ENCODE results near the gene SLC6A12.
"Not testable (repeated sequence)": the region's sequence is repeated elsewhere in the genome, so short reads cannot be mapped to it uniquely, and the experiment has no call there.

SLC6A12 gene

DNA sequence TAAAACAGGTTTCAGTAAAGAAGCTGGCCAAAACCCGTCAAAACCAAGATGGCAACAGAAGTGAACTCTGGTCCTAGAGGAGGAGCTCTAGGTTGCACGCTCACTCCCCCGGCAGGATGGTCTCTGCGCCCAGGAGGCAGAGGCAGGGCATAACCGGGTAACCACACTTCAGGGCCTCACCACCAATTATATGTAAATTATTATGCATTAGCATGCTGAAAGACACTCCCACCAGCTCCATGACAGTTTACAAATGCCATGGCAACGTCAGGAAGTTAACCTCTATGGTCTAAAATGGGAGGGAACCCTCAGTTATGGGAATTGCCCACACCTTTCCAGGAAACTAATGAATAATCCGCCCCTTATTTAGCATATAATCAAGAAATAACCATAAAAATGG, 20.1 kb upstream of the SLC6A12 start:
- no peak for DNase-seq

DNA sequence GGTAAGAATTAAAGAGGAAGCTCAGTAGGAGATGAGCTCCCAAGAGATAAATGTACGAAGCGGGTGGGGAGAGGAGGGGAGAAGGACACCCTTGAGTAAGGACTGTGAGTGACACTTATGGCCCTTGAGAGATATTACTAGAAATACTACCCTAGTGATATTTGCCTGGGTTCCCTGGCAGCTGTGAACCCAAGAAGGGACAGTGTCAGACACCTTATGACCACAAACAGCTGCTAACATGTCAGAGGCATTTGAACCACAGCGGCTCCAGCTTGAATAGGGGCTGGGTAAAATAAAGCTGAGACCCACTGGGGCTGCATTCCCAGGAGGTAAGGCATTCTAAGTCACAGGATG, 19.6 kb upstream of the SLC6A12 start:
- no peak for DNase-seq

DNA sequence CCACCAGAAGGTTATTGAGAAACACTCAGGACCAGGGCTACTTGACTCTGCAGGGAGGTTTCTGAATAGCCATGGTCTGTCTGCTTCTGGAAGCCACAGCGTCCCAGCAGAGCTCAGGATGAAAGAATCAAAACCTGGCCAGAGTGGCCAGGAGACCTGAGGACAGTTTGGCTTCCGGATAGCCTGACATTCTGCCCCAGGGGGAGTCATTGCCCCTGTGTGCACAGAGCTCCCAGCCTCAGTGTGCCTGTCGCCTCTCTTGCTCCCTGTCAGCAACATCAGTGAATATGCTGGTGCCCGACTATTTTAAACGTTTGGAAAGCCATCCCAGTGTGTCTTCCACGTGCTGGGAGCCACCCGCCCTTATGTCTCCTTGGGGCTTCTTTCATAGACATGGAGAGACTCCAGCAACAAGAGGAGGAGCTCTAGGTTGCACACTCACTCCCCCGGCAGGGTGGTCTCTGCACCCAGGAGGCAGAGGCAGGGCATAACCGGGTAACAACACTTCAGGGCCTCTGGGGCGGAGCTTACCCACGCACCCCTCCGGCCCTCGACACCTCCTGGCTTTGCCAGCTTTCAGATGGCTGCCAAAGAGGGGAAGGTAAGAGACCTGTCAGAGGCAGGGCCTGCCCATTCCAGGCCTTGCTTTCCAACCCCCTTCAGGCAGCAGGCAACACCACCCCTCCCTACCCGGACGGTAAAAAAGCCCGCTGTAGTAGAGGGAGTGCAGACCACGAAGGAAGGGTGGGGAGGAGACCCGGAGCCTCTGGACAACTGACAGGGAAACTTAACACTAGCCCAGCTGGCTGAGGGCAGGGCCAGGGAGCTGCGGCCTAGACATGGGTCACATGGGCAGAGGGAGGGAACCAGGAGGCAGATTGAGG, 19.0 kb upstream of the SLC6A12 start:
- DNase-seq = no peak

DNA sequence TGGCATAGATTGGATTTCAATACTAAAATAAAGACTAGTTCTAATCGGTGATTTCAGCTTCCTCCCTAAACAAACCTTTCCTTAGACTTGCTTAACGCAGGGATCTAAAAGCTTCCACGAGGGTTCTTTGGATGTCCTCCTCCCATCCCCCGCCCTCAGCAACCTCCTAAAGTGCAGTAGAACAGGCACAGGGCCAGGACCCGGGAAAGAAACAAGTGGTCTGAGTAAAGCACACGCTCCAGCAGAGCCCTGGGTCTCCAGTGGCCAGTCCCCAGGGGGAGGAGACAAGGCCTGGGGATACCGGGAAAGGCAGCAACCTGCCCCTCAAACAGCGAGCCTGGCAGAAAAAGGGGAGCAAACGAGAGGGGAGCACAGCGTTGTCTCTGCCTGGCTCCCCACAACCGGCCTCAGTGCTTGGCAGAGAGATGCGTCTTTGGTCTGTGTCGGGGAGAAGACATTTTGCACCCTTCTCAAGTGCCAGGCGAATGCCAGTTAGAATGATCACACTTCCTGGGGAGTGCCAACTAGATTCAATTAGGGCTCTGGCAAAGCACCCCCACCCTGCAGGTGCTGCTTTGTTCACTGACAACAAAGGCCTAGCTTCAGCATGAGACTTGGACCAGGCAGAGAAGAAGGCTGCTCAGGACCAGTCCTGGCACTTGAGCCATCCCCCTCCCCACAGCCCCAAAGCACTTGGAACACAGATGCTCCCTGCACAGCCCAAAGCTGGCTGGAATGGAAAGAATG, 17.1 kb upstream of the SLC6A12 start:
- no peak for DNase-seq

DNA sequence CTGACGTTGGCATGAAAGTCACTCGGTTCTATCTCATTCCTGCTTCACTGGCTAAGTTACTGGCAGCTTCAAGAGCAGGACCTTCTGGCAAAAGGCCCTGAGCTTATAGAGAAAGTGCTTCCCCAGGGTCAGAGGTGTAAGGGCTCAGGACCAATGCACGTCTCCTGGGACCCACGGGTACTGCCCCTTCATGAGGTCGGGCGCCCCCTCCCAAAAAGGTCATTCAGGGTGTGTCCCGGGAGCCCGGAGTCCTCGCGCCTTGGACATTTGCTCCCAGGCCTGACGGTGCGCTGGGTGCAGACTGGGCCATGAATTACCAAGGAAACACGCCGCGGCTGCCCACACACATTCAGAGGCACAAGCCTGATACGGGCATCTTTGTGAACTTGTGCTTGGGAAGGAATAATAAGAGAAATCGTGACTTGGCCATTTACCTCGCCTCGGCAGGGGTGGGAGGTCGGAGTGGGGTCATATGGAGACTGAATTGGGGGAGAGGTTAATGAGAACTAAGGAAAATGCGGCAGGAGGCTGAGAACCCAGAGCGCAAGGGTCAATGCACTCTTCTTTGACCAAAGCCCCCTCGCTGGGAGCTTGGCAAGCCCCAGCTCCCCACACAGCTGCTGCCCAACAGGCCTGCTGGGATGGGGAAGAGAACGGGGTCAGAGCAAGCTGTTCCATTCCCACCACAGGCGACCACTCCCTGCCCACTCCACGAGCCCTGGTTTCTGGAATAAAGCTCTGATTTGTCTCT, 15.7 kb upstream of the SLC6A12 start:
- no peak for DNase-seq

- DNase-seq = no peak
These were observed 14.9 kb upstream of the SLC6A12 start for GRCh38 chr12:228846-229200.

- no peak for DNase-seq
These were observed 14.2 kb upstream of the SLC6A12 start for GRCh38 chr12:227923-228845.

DNA sequence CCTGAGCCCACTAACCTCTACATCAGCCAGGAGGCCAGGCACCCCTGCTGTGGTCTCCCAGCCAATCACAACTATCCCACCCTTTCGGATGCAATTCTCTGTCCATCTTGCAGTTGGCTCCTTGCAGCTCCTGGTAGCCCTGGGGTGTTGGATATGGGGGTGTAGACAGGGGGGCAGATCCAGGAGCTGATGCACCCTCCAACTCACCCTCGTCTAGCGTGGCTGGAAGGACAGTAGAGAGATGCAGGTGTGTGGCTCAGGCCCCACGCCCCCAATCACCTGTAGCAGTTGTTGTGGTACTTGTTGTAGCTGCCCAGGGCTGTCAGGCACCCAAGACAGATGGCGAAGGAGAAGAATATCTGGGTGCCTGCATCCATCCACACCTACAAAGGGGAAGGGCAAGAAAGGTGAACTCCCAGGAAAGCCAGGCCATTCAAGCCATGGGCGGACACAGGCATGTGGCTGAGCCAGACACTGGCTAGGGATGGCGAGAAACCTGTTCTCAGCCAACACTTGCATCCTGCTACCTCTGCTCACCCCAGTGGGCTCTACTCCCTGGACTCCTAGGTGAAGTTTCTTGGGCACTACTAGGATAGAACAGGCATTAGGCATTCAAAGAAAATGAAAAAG, 13.4 kb upstream of the SLC6A12 start:
- no peak for DNase-seq

- DNase-seq = no peak
These were observed 12.4 kb upstream of the SLC6A12 start for GRCh38 chr12:226401-226800.

DNA sequence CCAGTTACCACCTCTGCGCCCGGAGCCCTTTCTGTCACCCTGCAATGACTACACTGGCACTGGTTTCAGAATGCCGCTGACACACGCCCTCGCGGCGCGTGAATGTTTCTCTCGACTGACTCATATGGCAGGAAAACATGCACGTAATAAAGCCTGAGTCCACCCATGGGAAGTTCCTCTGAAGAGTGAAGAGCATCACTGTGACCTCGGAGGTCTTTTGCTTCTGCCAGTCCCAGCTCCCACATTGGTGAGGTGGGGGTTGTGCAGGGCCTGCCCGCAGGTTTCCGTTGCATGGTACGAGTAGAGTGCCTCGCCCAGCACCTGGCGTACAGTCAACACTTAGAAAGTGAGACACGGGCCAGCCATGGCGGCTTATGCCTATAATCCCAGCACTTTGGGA, 11.1 kb upstream of the SLC6A12 start:
- DNase-seq = no peak

DNA sequence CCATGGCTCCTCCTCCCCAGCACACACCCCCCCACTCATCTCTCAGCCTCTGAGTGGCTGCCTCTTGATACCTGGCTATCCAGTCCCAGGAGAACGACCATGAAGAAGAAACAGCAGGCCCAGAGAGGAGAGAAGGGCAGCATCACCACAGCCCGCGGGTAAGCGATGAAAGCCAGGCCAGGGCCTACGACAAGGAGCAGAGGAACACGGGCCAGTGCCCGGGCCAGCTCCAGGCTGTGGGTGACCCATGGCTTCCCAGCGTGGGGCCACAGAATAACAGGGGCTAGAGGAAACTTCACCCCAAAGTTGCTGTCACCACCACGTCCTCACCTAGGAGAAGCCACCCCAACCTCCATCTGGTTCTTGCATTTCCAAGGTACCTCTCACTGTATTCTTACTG, 10.4 kb upstream of the SLC6A12 start:
- DNase-seq = no peak

- DNase-seq = no peak
These were observed 9.9 kb upstream of the SLC6A12 start for GRCh38 chr12:223841-224240.

DNA sequence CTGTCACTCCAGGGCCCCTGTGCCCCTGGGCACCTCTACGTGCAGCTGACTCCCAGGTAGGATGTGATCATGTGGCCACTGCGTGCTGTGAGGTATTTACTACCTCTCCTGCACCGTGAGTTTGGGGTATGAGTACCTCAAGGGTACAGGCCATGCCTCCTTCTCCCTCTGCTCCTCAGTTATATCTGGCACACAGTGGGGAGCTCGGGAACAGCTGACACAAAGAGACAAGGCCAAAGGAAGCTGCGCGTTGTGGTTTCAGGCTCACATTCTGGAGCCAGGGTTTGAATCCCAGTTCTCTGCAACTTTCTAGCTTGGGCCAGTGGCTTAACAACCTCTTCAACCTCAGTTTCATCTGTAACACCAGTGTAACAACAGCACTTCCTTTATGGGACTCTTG, 7.8 kb upstream of the SLC6A12 start:
- no peak for DNase-seq

DNA sequence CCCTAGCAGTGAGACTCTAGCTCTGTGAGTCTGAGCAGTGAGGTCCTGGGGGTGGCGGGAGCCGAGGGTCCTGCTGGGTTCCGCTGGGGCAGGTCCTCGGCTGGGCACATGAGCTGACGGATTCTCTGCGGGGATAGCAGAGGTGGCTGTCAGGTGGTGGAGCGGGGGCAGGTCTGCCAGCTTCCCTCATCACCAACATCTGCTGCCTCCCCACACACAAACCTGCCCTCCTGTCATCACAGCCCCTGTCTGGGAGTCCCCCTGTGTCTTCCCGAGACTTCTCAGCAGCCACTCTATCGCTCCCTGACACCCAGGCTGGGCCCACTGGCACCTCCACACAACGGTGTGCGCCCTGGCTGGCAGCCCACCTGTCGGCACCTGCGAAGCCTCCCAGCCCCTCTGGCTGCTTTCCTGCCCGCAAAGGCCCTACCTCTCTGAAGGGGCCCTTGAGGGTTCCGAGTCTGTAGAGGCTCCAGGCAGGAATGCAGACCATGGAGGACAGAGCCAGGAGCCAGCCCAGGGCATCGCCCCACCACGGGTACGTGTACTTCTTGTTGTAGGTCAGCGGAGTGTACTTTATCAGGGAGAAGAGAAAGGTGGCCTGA, 7.1 kb upstream of the SLC6A12 start:
- DNase-seq = no peak

DNA sequence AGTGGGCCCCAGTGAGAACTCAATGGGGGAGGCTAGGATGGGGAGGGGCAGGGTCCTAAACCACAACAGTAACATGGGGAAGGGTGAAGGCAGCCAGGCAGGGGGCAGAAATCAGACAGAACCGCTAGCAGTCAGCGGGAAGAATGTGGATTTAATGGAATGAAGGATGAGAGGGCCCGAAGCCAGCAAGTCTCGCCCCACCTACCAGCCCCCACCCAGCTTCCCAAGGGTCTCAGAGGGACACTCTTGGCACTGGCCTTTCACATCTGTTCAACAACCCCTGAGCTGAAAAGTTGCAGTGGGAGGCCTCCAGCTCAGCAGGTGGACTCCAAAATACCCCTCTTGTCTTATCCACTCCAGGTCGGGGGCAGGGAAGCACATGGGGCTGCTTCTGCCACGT, 6.5 kb upstream of the SLC6A12 start:
- no peak for DNase-seq

GRCh38 chr12:219891-220352, 6.0 kb upstream of the SLC6A12 start:
- peak; percentile 43 for DNase-seq

DNA sequence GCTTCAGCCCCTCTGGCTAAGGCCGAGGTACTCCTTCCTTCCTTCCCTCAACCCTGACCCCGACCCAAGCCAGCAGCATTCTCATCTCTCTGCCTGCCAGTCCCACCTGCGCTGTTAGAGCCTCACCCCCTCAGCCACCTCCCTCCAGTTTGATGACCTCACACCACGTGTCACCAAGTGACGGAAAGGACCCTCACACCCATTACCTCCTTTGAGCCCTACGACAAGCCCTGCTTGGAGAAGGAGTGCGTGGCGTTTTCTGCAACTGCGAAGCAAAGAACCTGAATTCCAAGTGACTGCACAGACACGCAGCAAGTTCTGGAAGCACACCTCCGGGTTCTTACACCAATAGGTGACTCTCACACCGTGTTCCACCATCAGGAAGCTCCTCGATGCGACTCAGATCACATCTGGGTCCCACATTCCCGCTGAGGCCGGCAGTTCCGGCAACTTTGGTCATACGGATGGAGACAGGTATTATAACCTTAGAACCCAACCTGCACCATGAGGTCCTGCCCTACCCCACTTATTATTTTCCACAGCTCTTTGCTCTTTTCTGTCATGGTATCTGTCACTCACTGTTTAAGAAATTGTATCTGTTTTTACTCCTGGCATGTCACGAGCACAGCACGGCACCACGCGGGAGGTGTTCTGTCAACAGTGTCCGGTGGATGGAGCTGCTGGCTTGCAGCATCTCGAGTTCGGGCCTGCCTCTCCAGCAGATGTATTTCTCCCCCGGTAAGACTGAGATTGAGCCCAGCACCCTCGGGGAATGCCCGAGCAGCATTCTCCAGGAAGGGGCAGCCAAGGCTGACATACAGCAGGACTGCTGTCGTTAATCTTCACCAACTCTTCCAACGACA, 5.0 kb upstream of the SLC6A12 start:
- DNase-seq = no peak

DNA sequence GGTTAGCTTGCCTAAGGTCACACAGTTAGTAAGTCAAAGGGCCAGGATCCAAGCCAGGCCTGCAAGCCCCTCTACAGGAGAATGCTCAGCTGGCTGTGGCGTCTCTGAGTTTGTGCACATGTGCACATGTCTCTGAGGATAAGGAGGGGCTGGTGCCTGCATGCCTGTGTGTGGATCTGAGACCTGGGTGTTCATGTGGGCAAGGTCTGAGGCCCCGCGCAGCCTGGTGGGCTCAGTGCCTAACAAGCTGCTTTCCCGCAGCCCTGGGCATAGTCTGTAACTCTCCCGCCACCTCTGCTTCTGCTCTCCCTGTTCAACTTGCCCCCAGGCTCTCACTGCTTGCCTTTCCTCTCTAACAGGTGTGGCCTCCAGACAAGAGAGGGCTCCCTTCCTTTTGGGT, 4.3 kb upstream of the SLC6A12 start:
- no peak for DNase-seq

GRCh38 chr12:217029-217428, 3.1 kb upstream of the SLC6A12 start:
- not testable (repeated sequence) for DNase-seq

GRCh38 chr12:215116-215515, 1.2 kb upstream of the SLC6A12 start:
- DNase-seq = no peak

- DNase-seq = no peak
These were observed 427 bp downstream of the SLC6A12 start for GRCh38 chr12:213527-213932.

All from kidney glomerular epithelial cell (primary cell).